HepG2 (cell line): Measurements from ENCODE around the gene HAGH. TPM values are rescaled to one million over a fixed set of nuclear protein-coding genes. Genes with fewer than 3 reads are reported as not detected.
A peak's percentile ranks its signal among the peaks of the same experiment; 100 is the strongest.

Experiments used
- ATM ChIP-seq: fragments of 450-650 bp; IDR thresholded peaks from 2 replicates; pipeline ENCODE4 v1.7.1; 2017; ENCODE audit warnings: mild to moderate bottlenecking, borderline replicate concordance
- CENPX ChIP-seq: sonication (generic); formaldehyde crosslinking; IDR thresholded peaks from 2 replicates; pipeline ENCODE4 v1.9.0; 2021; ENCODE audit warnings: mild to moderate bottlenecking, missing genetic modification reagents, moderate library complexity
- ESRRA ChIP-seq: sonication (generic); formaldehyde crosslinking; IDR thresholded peaks from 2 replicates; pipeline ENCODE4 v1.5.1; 2020; ENCODE audit warnings: mild to moderate bottlenecking, low read depth, missing genetic modification reagents
- HMGA1 ChIP-seq: sonication (generic); formaldehyde crosslinking; conservative IDR thresholded peaks from 2 replicates; pipeline ENCODE4 v1.4.0; 2020; ENCODE audit warnings: missing genetic modification reagents
- MAZ ChIP-seq, 2 experiments: sonication (generic) in 1 of 2; formaldehyde crosslinking in 1 of 2; IDR thresholded peaks; 2 replicates each; pipeline versions ENCODE4 v1.5.0 to v1.6.1; 2012 to 2020; ENCODE audit warnings: low read depth in 2 of 2, mild to moderate bottlenecking in 2 of 2, borderline replicate concordance in 1 of 2, improper control_type of control experiment in 1 of 2, low read length in 1 of 2, missing genetic modification reagents in 1 of 2, moderate library complexity in 1 of 2
- MTF1 ChIP-seq: sonication (generic); formaldehyde crosslinking; IDR thresholded peaks from 2 replicates; pipeline ENCODE4 v1.5.0; 2020; ENCODE audit warnings: missing genetic modification reagents
- NFYC ChIP-seq: IDR thresholded peaks from 2 replicates; pipeline ENCODE4 v1.6.1; 2016; ENCODE audit warnings: missing genetic modification reagents, missing compliant biosample characterization
- NR2F6 ChIP-seq, 2 experiments: IDR thresholded peaks; 2 replicates each; pipeline ENCODE4 v1.6.1; 2016; ENCODE audit warnings: antibody characterized with exemption in 1 of 2, mild to moderate bottlenecking in 1 of 2
- PPARG ChIP-seq: conservative IDR thresholded peaks from 2 replicates; pipeline ENCODE4 v1.6.1; 2016; ENCODE audit warnings: missing biosample characterization, missing genetic modification reagents
- RXRA ChIP-seq: sonication (generic); formaldehyde crosslinking; IDR thresholded peaks from 2 replicates; pipeline ENCODE4 v1.5.1; 2020; ENCODE audit warnings: missing genetic modification reagents
- SP4 ChIP-seq: sonication (generic); formaldehyde crosslinking; IDR thresholded peaks from 2 replicates; pipeline ENCODE4 v1.8.1; 2023; ENCODE audit warnings: mild to moderate bottlenecking, missing genetic modification reagents
- TBX2 ChIP-seq: sonication (generic); formaldehyde crosslinking; IDR thresholded peaks from 2 replicates; pipeline ENCODE4 v1.5.0; 2020; ENCODE audit warnings: missing genetic modification reagents, mild to moderate bottlenecking, borderline replicate concordance
- TOPORS ChIP-seq: sonication (generic); formaldehyde crosslinking; IDR thresholded peaks from 2 replicates; pipeline ENCODE4 v1.8.0; 2023; ENCODE audit warnings: mild to moderate bottlenecking, missing genetic modification reagents
- ZNF264 ChIP-seq: sonication (generic); formaldehyde crosslinking; IDR thresholded peaks from 2 replicates; pipeline ENCODE4 v1.4.0; 2020; ENCODE audit warnings: missing genetic modification reagents
- ZNF460 ChIP-seq: sonication (generic); formaldehyde crosslinking; IDR thresholded peaks from 2 replicates; pipeline ENCODE4 v1.5.1; 2020; ENCODE audit warnings: missing genetic modification reagents, mild to moderate bottlenecking, borderline replicate concordance
- ZNF7 ChIP-seq: IDR thresholded peaks from 2 replicates; pipeline ENCODE4 v1.6.1; 2016; ENCODE audit warnings: missing biosample characterization, missing genetic modification reagents
- polyA plus RNA-seq, 8 experiments: library from polyadenylated mRNA; depleted of rRNA in 3 of 8; stranded (reverse) in 7 of 8; unstranded in 1 of 8; fragments of >200 nt; fragmentation: Illumina TruSeq in 4 of 8; extraction: Trizol in 4 of 8; gene quantifications; 2 replicates each; pipeline versions ENCODE4 v1.2.1 to v1.2.3, GENCODE V29; 2011 to 2016; ENCODE audit warnings: low read depth in 4 of 8, missing spikeins in 1 of 8, mixed read lengths in 1 of 8; ENCODE audit not compliant: insufficient read depth in 1 of 8
- total RNA-seq, 5 experiments: library from RNA; depleted of rRNA; stranded (reverse); fragments of >200 nt; fragmentation: Illumina TruSeq; extraction: Trizol; gene quantifications; 2 replicates each; pipeline ENCODE4 v1.2.3, GENCODE V29; 2016; ENCODE audit warnings: low read depth in 1 of 5
- TF ChIP-seq, protein P1 (sequence below): sonication (generic); formaldehyde crosslinking; IDR thresholded peaks from 2 replicates; pipeline ENCODE4 v1.5.1; 2020; ENCODE audit warnings: missing genetic modification reagents, mild to moderate bottlenecking, borderline replicate concordance
- TF ChIP-seq, protein P2 (sequence below): sonication (generic); formaldehyde crosslinking; IDR thresholded peaks from 2 replicates; pipeline ENCODE4 v1.8.1; 2023; ENCODE audit warnings: missing genetic modification reagents, inconsistent platforms, borderline replicate concordance
- TF ChIP-seq, protein P3 (sequence below): sonication (generic); formaldehyde crosslinking; IDR thresholded peaks from 2 replicates; pipeline ENCODE4 v1.4.0; 2020; ENCODE audit warnings: missing genetic modification reagents, borderline replicate concordance
- TF ChIP-seq, protein P4 (sequence below): sonication (generic); formaldehyde crosslinking; IDR thresholded peaks from 2 replicates; pipeline ENCODE4 v1.4.0; 2020; ENCODE audit warnings: missing genetic modification reagents

Gene HAGH
- total and polyA plus RNA-seq, 2 of the 13 experiments (the other 11 are each of a cell fraction or from before 2014, with no cell fraction given), result 70.4 to 95.4 TPM

DNA sequence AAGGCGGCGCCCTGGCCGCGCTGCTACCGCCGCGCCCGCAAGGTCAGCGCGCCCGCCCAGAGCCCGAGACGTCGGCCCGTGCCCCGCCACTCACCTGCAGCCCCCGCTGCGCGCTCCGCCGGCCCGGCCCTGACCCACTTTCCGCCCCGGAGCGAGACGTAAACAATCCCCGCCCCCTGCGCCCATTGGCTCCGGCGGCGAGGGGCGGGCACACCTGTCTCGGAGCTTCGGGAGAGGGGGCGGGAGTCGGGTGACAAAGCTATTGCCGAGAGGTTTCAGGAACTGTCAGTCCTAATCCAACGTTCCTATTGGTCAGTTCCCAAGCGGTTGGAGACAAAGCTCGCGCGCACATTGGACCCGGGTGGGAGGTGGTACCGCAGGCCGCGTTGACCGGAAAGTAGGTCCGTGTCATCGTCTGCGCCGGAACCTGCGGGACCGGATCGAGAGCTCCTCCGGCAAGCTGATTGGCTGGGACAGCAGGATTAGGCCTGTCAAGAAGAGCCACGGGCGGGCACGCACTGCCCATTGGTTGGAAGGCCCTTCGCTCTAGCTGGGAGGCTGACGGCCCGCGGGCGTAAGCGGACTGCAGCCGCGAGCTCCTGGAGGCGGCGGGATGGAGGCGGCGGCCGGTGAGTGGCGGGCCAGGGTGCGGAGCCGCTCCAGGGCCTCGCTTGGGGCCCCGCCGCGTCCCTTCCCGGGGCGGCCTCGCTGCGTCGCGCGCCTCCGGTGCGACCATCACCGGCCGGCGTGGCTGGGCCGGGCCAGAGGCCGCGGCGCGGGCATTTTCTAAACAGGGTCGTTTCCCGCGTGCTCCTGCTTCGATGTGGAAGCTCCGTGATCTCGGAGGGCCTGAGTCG is 44.0 kb downstream of the HAGH start, which contains the start of the genes NUBP2 and SPSB3 (continued):
- TF ChIP-seq TBX2 (peak; percentile 37; the same call in 1 of the 2 replicates), ATM (no peak), NFYC (peak; percentile 98), MTF1 (no peak), ZNF264 (CRISPR knock-in tag) (no peak), PPARG (CRISPR knock-in tag) (peak; percentile 31; the same call in 1 of the 2 replicates), MAZ (IDR thresholded peaks at IDR 0.05; ENCODE audit: borderline replicate concordance, low read depth, low read length) (peak; percentile 74; the same call in 1 of the 2 replicates), MAZ (CRISPR knock-in tag; IDR thresholded peaks at IDR 0.05; ENCODE audit: low read depth) (peak; percentile 80), RXRA (CRISPR knock-in tag) (peak; percentile 59; the same call in 1 of the 2 replicates), TOPORS (CRISPR knock-in tag) (peak; percentile 7; the same call in 1 of the 2 replicates), CENPX (no peak), NR2F6 (IDR thresholded peaks at IDR 0.05) (no peak), NR2F6 (CRISPR knock-in tag; IDR thresholded peaks at IDR 0.05) (no peak), ESRRA (CRISPR knock-in tag) (no peak), SP4 (CRISPR knock-in tag) (peak; percentile 88), ZNF460 (CRISPR knock-in tag) (no peak), ZNF7 (CRISPR knock-in tag) (no peak), HMGA1 (CRISPR knock-in tag) (no peak)
- TF ChIP-seq, protein P1, sequence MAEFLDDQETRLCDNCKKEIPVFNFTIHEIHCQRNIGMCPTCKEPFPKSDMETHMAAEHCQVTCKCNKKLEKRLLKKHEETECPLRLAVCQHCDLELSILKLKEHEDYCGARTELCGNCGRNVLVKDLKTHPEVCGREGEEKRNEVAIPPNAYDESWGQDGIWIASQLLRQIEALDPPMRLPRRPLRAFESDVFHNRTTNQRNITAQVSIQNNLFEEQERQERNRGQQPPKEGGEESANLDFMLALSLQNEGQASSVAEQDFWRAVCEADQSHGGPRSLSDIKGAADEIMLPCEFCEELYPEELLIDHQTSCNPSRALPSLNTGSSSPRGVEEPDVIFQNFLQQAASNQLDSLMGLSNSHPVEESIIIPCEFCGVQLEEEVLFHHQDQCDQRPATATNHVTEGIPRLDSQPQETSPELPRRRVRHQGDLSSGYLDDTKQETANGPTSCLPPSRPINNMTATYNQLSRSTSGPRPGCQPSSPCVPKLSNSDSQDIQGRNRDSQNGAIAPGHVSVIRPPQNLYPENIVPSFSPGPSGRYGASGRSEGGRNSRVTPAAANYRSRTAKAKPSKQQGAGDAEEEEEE (CRISPR knock-in tag), result no peak
- TF ChIP-seq, protein P2, sequence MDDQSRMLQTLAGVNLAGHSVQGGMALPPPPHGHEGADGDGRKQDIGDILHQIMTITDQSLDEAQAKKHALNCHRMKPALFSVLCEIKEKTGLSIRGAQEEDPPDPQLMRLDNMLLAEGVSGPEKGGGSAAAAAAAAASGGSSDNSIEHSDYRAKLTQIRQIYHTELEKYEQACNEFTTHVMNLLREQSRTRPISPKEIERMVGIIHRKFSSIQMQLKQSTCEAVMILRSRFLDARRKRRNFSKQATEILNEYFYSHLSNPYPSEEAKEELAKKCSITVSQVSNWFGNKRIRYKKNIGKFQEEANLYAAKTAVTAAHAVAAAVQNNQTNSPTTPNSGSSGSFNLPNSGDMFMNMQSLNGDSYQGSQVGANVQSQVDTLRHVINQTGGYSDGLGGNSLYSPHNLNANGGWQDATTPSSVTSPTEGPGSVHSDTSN (CRISPR knock-in tag), result peak; percentile 89; the same call in 1 of the 2 replicates
- TF ChIP-seq, protein P3, sequence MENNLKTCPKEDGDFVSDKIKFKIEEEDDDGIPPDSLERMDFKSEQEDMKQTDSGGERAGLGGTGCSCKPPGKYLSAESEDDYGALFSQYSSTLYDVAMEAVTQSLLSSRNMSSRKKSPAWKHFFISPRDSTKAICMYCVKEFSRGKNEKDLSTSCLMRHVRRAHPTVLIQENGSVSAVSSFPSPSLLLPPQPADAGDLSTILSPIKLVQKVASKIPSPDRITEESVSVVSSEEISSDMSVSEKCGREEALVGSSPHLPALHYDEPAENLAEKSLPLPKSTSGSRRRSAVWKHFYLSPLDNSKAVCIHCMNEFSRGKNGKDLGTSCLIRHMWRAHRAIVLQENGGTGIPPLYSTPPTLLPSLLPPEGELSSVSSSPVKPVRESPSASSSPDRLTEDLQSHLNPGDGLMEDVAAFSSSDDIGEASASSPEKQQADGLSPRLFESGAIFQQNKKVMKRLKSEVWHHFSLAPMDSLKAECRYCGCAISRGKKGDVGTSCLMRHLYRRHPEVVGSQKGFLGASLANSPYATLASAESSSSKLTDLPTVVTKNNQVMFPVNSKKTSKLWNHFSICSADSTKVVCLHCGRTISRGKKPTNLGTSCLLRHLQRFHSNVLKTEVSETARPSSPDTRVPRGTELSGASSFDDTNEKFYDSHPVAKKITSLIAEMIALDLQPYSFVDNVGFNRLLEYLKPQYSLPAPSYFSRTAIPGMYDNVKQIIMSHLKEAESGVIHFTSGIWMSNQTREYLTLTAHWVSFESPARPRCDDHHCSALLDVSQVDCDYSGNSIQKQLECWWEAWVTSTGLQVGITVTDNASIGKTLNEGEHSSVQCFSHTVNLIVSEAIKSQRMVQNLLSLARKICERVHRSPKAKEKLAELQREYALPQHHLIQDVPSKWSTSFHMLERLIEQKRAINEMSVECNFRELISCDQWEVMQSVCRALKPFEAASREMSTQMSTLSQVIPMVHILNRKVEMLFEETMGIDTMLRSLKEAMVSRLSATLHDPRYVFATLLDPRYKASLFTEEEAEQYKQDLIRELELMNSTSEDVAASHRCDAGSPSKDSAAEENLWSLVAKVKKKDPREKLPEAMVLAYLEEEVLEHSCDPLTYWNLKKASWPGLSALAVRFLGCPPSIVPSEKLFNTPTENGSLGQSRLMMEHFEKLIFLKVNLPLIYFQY (CRISPR knock-in tag), result peak; percentile 94; the same call in 1 of the 2 replicates
- TF ChIP-seq, protein P4, sequence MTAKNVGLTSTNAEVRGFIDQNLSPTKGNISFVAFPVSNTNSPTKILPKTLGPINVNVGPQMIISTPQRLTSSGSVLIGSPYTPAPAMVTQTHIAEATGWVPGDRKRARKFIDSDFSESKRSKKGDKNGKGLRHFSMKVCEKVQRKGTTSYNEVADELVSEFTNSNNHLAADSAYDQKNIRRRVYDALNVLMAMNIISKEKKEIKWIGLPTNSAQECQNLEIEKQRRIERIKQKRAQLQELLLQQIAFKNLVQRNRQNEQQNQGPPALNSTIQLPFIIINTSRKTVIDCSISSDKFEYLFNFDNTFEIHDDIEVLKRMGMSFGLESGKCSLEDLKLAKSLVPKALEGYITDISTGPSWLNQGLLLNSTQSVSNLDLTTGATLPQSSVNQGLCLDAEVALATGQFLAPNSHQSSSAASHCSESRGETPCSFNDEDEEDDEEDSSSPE, result peak; percentile 57
